HepG2 (cell line): ENCODE results near the gene CHD9. TPM values are rescaled to one million over a fixed set of nuclear protein-coding genes. Genes with fewer than 3 reads are reported as not detected.
A peak's percentile ranks its signal among the peaks of the same experiment; 100 is the strongest.

Experiments
- AKAP8 ChIP-seq: sonication (generic); formaldehyde crosslinking; IDR thresholded peaks from 2 replicates; pipeline ENCODE4 v1.5.1; 2020; ENCODE audit warnings: mild to moderate bottlenecking, missing genetic modification reagents
- ISX ChIP-seq: sonication (generic); formaldehyde crosslinking; conservative IDR thresholded peaks from 2 replicates; pipeline ENCODE4 v1.5.0; 2020; ENCODE audit warnings: missing genetic modification reagents
- MIER3 ChIP-seq: IDR thresholded peaks from 2 replicates; pipeline ENCODE4 v1.6.1; 2016; ENCODE audit warnings: missing compliant biosample characterization, borderline replicate concordance
- NCOA1 ChIP-seq: sonication (generic); formaldehyde crosslinking; IDR thresholded peaks from 2 replicates; pipeline ENCODE4 v1.9.0; 2021; ENCODE audit warnings: missing genetic modification reagents
- NFE2L1 ChIP-seq: sonication (generic); formaldehyde crosslinking; IDR thresholded peaks from 2 replicates; pipeline ENCODE4 v1.4.0; 2020; ENCODE audit warnings: missing genetic modification reagents, mild to moderate bottlenecking, borderline replicate concordance
- SRSF9 ChIP-seq: fragments of 200-400 bp; formaldehyde crosslinking; IDR thresholded peaks from 2 replicates; pipeline ENCODE4 v1.6.1; 2018; ENCODE audit warnings: borderline replicate concordance, mild to moderate bottlenecking, low read depth, low read length; ENCODE audit not compliant: insufficient read depth, poor library complexity, severe bottlenecking
- SUZ12 ChIP-seq: fragments of 150-350 bp; IDR thresholded peaks from 2 replicates; pipeline ENCODE4 v1.6.1; 2014; ENCODE audit warnings: low read depth, low read length
- YY1 ChIP-seq: IDR thresholded peaks from 2 replicates; pipeline ENCODE4 v1.6.1; 2011; ENCODE audit warnings: low read length, low read depth, moderate library complexity, mild to moderate bottlenecking; ENCODE audit not compliant: insufficient read depth, insufficient replicate concordance
- ZNF891 ChIP-seq: sonication (generic); formaldehyde crosslinking; IDR thresholded peaks from 2 replicates; pipeline ENCODE4 v1.5.0; 2020; ENCODE audit warnings: mild to moderate bottlenecking, missing genetic modification reagents
- polyA plus RNA-seq, 8 experiments: library from polyadenylated mRNA; depleted of rRNA in 3 of 8; stranded (reverse) in 7 of 8; unstranded in 1 of 8; fragments of >200 nt; fragmentation: Illumina TruSeq in 4 of 8; extraction: Trizol in 4 of 8; gene quantifications; 2 replicates each; pipeline versions ENCODE4 v1.2.1 to v1.2.3, GENCODE V29; 2011 to 2016; ENCODE audit warnings: low read depth in 4 of 8, missing spikeins in 1 of 8, mixed read lengths in 1 of 8; ENCODE audit not compliant: insufficient read depth in 1 of 8
- total RNA-seq, 5 experiments: library from RNA; depleted of rRNA; stranded (reverse); fragments of >200 nt; fragmentation: Illumina TruSeq; extraction: Trizol; gene quantifications; 2 replicates each; pipeline ENCODE4 v1.2.3, GENCODE V29; 2016; ENCODE audit warnings: low read depth in 1 of 5
- TF ChIP-seq, protein P1 (sequence below): sonication (generic); formaldehyde crosslinking; IDR thresholded peaks from 2 replicates; pipeline ENCODE4 v1.8.0; 2022; ENCODE audit warnings: mild to moderate bottlenecking, missing genetic modification reagents, borderline replicate concordance
- TF ChIP-seq, protein P2 (sequence below): sonication (generic); formaldehyde crosslinking; IDR thresholded peaks from 2 replicates; pipeline ENCODE4 v1.5.1; 2020; ENCODE audit warnings: mild to moderate bottlenecking, missing genetic modification reagents, moderate library complexity
- TF ChIP-seq, protein P3 (sequence below): sonication (generic); formaldehyde crosslinking; conservative IDR thresholded peaks from 2 replicates; pipeline ENCODE4 v1.4.0; 2020; ENCODE audit warnings: missing genetic modification reagents
- TF ChIP-seq, protein P4 (sequence below): sonication (generic); formaldehyde crosslinking; IDR thresholded peaks from 2 replicates; pipeline ENCODE4 v1.5.0; 2020; ENCODE audit warnings: mild to moderate bottlenecking, missing genetic modification reagents, moderate library complexity
- TF ChIP-seq, protein P5 (sequence below): sonication (generic); formaldehyde crosslinking; conservative IDR thresholded peaks from 2 replicates; pipeline ENCODE4 v1.8.0; 2022; ENCODE audit warnings: low read depth, missing genetic modification reagents
- TF ChIP-seq, protein P6 (sequence below): conservative IDR thresholded peaks from 2 replicates; pipeline ENCODE4 v1.6.1; 2018; ENCODE audit warnings: missing genetic modification reagents

The CHD9 gene
- total and polyA plus RNA-seq, 2 of the 13 experiments (the other 11 are each of a cell fraction or from before 2014, with no cell fraction given) = 23.4 to 27.7 TPM

DNA sequence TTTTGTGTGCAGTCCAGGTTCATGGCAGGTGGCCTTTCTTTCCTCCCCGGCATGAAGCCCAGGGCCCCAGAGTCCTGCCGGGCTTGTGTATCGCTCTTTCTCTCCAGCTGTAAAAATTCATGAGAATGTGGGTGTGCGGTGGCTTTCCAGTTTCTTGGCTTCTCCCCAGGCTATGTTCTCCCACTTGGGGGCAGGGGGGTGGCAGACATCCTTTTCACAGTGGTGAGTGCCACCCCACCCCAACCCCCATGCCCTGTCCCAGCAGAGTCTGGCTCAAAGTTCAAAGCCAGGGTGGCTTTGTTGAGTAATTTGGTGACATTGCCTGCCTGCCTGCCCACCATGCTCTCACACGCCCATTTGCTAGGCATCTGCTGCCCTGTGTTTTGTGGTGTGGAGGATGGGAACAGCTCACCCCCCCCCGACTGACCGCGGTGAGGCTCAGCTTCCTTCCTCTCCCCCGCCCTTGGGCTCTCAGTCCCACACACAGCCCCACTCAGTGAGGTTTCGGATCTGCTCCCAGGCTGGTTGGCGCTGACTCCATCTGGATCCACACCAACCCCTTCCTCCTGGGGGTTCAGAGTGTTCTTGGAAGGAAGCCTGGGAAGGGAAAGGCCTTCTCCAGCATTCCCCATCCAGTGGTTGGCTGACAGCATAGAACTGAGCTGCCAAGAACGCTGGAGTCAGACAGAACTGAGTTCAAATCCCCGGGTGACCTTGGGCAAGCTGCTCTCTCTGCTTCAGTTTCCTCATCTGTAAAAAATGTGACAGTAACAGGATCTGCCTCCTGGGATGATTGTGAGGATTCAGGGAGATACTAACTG, 36.0 kb downstream of the CHD9 start (continued):
- TF ChIP-seq, protein P1, sequence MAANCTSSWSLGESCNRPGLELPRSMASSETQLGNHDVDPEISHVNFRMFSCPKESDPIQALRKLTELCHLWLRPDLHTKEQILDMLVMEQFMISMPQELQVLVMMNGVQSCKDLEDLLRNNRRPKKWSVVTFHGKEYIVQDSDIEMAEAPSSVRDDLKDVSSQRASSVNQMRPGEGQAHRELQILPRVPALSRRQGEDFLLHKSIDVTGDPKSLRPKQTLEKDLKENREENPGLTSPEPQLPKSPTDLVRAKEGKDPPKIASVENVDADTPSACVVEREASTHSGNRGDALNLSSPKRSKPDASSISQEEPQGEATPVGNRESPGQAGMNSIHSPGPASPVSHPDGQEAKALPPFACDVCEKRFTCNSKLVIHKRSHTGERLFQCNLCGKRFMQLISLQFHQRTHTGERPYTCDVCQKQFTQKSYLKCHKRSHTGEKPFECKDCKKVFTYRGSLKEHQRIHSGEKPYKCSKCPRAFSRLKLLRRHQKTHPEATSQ = no peak
- TF ChIP-seq, protein P2, sequence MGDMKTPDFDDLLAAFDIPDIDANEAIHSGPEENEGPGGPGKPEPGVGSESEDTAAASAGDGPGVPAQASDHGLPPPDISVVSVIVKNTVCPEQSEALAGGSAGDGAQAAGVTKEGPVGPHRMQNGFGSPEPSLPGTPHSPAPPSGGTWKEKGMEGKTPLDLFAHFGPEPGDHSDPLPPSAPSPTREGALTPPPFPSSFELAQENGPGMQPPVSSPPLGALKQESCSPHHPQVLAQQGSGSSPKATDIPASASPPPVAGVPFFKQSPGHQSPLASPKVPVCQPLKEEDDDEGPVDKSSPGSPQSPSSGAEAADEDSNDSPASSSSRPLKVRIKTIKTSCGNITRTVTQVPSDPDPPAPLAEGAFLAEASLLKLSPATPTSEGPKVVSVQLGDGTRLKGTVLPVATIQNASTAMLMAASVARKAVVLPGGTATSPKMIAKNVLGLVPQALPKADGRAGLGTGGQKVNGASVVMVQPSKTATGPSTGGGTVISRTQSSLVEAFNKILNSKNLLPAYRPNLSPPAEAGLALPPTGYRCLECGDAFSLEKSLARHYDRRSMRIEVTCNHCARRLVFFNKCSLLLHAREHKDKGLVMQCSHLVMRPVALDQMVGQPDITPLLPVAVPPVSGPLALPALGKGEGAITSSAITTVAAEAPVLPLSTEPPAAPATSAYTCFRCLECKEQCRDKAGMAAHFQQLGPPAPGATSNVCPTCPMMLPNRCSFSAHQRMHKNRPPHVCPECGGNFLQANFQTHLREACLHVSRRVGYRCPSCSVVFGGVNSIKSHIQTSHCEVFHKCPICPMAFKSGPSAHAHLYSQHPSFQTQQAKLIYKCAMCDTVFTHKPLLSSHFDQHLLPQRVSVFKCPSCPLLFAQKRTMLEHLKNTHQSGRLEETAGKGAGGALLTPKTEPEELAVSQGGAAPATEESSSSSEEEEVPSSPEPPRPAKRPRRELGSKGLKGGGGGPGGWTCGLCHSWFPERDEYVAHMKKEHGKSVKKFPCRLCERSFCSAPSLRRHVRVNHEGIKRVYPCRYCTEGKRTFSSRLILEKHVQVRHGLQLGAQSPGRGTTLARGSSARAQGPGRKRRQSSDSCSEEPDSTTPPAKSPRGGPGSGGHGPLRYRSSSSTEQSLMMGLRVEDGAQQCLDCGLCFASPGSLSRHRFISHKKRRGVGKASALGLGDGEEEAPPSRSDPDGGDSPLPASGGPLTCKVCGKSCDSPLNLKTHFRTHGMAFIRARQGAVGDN = peak; percentile 48
- TF ChIP-seq NCOA1 (CRISPR knock-in tag) = no peak
- TF ChIP-seq SRSF9 = no peak
- no peak for TF ChIP-seq ISX (CRISPR knock-in tag)
- TF ChIP-seq MIER3 (CRISPR knock-in tag) = no peak
- no peak for TF ChIP-seq NFE2L1
- TF ChIP-seq, protein P3, sequence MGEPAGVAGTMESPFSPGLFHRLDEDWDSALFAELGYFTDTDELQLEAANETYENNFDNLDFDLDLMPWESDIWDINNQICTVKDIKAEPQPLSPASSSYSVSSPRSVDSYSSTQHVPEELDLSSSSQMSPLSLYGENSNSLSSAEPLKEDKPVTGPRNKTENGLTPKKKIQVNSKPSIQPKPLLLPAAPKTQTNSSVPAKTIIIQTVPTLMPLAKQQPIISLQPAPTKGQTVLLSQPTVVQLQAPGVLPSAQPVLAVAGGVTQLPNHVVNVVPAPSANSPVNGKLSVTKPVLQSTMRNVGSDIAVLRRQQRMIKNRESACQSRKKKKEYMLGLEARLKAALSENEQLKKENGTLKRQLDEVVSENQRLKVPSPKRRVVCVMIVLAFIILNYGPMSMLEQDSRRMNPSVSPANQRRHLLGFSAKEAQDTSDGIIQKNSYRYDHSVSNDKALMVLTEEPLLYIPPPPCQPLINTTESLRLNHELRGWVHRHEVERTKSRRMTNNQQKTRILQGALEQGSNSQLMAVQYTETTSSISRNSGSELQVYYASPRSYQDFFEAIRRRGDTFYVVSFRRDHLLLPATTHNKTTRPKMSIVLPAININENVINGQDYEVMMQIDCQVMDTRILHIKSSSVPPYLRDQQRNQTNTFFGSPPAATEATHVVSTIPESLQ = no peak
- TF ChIP-seq, protein P4, sequence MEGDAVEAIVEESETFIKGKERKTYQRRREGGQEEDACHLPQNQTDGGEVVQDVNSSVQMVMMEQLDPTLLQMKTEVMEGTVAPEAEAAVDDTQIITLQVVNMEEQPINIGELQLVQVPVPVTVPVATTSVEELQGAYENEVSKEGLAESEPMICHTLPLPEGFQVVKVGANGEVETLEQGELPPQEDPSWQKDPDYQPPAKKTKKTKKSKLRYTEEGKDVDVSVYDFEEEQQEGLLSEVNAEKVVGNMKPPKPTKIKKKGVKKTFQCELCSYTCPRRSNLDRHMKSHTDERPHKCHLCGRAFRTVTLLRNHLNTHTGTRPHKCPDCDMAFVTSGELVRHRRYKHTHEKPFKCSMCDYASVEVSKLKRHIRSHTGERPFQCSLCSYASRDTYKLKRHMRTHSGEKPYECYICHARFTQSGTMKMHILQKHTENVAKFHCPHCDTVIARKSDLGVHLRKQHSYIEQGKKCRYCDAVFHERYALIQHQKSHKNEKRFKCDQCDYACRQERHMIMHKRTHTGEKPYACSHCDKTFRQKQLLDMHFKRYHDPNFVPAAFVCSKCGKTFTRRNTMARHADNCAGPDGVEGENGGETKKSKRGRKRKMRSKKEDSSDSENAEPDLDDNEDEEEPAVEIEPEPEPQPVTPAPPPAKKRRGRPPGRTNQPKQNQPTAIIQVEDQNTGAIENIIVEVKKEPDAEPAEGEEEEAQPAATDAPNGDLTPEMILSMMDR (CRISPR knock-in tag) = no peak
- TF ChIP-seq, protein P5, sequence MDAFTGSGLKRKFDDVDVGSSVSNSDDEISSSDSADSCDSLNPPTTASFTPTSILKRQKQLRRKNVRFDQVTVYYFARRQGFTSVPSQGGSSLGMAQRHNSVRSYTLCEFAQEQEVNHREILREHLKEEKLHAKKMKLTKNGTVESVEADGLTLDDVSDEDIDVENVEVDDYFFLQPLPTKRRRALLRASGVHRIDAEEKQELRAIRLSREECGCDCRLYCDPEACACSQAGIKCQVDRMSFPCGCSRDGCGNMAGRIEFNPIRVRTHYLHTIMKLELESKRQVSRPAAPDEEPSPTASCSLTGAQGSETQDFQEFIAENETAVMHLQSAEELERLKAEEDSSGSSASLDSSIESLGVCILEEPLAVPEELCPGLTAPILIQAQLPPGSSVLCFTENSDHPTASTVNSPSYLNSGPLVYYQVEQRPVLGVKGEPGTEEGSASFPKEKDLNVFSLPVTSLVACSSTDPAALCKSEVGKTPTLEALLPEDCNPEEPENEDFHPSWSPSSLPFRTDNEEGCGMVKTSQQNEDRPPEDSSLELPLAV (CRISPR knock-in tag) = no peak
- TF ChIP-seq, protein P6, sequence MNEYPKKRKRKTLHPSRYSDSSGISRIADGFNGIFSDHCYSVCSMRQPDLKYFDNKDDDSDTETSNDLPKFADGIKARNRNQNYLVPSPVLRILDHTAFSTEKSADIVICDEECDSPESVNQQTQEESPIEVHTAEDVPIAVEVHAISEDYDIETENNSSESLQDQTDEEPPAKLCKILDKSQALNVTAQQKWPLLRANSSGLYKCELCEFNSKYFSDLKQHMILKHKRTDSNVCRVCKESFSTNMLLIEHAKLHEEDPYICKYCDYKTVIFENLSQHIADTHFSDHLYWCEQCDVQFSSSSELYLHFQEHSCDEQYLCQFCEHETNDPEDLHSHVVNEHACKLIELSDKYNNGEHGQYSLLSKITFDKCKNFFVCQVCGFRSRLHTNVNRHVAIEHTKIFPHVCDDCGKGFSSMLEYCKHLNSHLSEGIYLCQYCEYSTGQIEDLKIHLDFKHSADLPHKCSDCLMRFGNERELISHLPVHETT (CRISPR knock-in tag) = no peak
- no peak for TF ChIP-seq YY1
- TF ChIP-seq AKAP8 (CRISPR knock-in tag) = no peak
- no peak for TF ChIP-seq ZNF891
- no peak for TF ChIP-seq SUZ12
